ENCODE data around the gene TMEFF2.

DNA sequence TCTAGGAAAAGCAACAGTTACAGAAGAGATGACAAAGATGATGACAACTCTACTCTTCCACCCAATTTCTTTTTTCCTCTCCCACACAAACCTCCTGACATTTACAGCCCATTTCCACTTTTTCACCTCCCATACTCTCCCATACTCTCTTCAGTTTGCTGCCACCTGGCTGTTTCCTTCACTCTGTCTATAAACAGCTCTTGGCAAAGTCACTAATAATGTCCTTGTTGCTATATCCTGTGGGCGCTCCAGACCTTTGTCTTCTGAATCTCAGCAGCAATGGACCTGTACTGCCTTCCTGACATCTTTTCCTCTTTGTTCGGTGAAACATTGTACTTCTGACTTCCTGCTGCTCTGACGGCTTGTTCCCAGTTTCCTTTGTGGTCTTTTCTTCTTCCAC lies 287.2 kb downstream of the TMEFF2 start:
- TF ChIP-seq, protein P1, sequence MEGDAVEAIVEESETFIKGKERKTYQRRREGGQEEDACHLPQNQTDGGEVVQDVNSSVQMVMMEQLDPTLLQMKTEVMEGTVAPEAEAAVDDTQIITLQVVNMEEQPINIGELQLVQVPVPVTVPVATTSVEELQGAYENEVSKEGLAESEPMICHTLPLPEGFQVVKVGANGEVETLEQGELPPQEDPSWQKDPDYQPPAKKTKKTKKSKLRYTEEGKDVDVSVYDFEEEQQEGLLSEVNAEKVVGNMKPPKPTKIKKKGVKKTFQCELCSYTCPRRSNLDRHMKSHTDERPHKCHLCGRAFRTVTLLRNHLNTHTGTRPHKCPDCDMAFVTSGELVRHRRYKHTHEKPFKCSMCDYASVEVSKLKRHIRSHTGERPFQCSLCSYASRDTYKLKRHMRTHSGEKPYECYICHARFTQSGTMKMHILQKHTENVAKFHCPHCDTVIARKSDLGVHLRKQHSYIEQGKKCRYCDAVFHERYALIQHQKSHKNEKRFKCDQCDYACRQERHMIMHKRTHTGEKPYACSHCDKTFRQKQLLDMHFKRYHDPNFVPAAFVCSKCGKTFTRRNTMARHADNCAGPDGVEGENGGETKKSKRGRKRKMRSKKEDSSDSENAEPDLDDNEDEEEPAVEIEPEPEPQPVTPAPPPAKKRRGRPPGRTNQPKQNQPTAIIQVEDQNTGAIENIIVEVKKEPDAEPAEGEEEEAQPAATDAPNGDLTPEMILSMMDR (IDR thresholded peaks at IDR 0.05), result no peak
- TF ChIP-seq YY1 (IDR thresholded peaks at IDR 0.05; ENCODE audit: low read depth), result no peak
- no peak for TF ChIP-seq TAF1 (IDR thresholded peaks at IDR 0.05; ENCODE audit: borderline replicate concordance, low read depth, low read length)
